HepG2 (cell line): Measurements from ENCODE around the gene TRPV4. TPM values are rescaled to one million over a fixed set of nuclear protein-coding genes. Genes with fewer than 3 reads are reported as not detected.

Source experiments
- CEBPZ ChIP-seq: IDR thresholded peaks from 2 replicates; pipeline ENCODE4 v1.6.1; 2012; ENCODE audit warnings: low read length, improper control_type of control experiment
- FOSL2 ChIP-seq: sonication (generic); formaldehyde crosslinking; IDR thresholded peaks from 2 replicates; pipeline ENCODE4 v1.4.0; 2020; ENCODE audit warnings: missing genetic modification reagents
- FOXM1 ChIP-seq: sonication (generic); formaldehyde crosslinking; IDR thresholded peaks from 2 replicates; pipeline ENCODE4 v1.5.0; 2020; ENCODE audit warnings: missing genetic modification reagents
- HNRNPLL ChIP-seq: fragments of 200-400 bp; formaldehyde crosslinking; IDR thresholded peaks from 2 replicates; pipeline ENCODE4 v1.6.1; 2017; ENCODE audit warnings: mild to moderate bottlenecking, low read depth, low read length; ENCODE audit not compliant: poor library complexity, severe bottlenecking
- NFYB ChIP-seq: sonication (generic); formaldehyde crosslinking; IDR thresholded peaks from 2 replicates; pipeline ENCODE4 v1.4.0; 2020; ENCODE audit warnings: missing genetic modification reagents
- RCOR2 ChIP-seq: IDR thresholded peaks from 2 replicates; pipeline ENCODE4 v1.6.1; 2016; ENCODE audit warnings: missing biosample characterization, missing genetic modification reagents
- SAFB2 ChIP-seq: sonication (generic); formaldehyde crosslinking; IDR thresholded peaks from 2 replicates; pipeline ENCODE4 v1.5.1; 2020; ENCODE audit warnings: missing genetic modification reagents, low read depth, mild to moderate bottlenecking, borderline replicate concordance
- ZMAT3 ChIP-seq: sonication (generic); formaldehyde crosslinking; conservative IDR thresholded peaks from 2 replicates; pipeline ENCODE4 v1.7.0; 2021; ENCODE audit warnings: missing genetic modification reagents
- ZNF75D ChIP-seq: sonication (generic); formaldehyde crosslinking; IDR thresholded peaks from 2 replicates; pipeline ENCODE4 v1.8.1; 2023; ENCODE audit warnings: missing genetic modification reagents, mild to moderate bottlenecking, borderline replicate concordance
- polyA plus RNA-seq, 8 experiments: library from polyadenylated mRNA; depleted of rRNA in 3 of 8; stranded (reverse) in 7 of 8; unstranded in 1 of 8; fragments of >200 nt; fragmentation: Illumina TruSeq in 4 of 8; extraction: Trizol in 4 of 8; gene quantifications; 2 replicates each; pipeline versions ENCODE4 v1.2.1 to v1.2.3, GENCODE V29; 2011 to 2016; ENCODE audit warnings: low read depth in 4 of 8, missing spikeins in 1 of 8, mixed read lengths in 1 of 8; ENCODE audit not compliant: insufficient read depth in 1 of 8
- total RNA-seq, 5 experiments: library from RNA; depleted of rRNA; stranded (reverse); fragments of >200 nt; fragmentation: Illumina TruSeq; extraction: Trizol; gene quantifications; 2 replicates each; pipeline ENCODE4 v1.2.3, GENCODE V29; 2016; ENCODE audit warnings: low read depth in 1 of 5
- TF ChIP-seq, protein P1 (sequence below): sonication (generic); formaldehyde crosslinking; IDR thresholded peaks from 2 replicates; pipeline ENCODE4 v1.4.0; 2020; ENCODE audit warnings: missing genetic modification reagents, borderline replicate concordance
- TF ChIP-seq, protein P2 (sequence below): sonication (generic); formaldehyde crosslinking; IDR thresholded peaks from 2 replicates; pipeline ENCODE4 v1.9.0; 2022; ENCODE audit warnings: missing genetic modification reagents, mild to moderate bottlenecking, borderline replicate concordance

TRPV4 gene
- total and polyA plus RNA-seq, 2 of the 13 experiments (the other 11 are each of a cell fraction or from before 2014, with no cell fraction given), result 0.66 to 4.7 TPM

- no peak for TF ChIP-seq HNRNPLL
- TF ChIP-seq SAFB2, result no peak
- 0 out of 2 replicates have a peak, but pooled peaks have one; percentile 35 for TF ChIP-seq RCOR2 (CRISPR knock-in tag)
- TF ChIP-seq NFYB, result no peak
- 0 out of 2 replicates have a peak, but pooled peaks have one; percentile 25 for TF ChIP-seq FOSL2 (CRISPR knock-in tag)
- TF ChIP-seq, protein P1, sequence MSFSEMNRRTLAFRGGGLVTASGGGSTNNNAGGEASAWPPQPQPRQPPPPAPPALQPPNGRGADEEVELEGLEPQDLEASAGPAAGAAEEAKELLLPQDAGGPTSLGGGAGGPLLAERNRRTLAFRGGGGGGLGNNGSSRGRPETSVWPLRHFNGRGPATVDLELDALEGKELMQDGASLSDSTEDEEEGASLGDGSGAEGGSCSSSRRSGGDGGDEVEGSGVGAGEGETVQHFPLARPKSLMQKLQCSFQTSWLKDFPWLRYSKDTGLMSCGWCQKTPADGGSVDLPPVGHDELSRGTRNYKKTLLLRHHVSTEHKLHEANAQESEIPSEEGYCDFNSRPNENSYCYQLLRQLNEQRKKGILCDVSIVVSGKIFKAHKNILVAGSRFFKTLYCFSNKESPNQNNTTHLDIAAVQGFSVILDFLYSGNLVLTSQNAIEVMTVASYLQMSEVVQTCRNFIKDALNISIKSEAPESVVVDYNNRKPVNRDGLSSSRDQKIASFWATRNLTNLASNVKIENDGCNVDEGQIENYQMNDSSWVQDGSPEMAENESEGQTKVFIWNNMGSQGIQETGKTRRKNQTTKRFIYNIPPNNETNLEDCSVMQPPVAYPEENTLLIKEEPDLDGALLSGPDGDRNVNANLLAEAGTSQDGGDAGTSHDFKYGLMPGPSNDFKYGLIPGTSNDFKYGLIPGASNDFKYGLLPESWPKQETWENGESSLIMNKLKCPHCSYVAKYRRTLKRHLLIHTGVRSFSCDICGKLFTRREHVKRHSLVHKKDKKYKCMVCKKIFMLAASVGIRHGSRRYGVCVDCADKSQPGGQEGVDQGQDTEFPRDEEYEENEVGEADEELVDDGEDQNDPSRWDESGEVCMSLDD (CRISPR knock-in tag), result peak; percentile 58; the same call in 1 of the 2 replicates
- no peak for TF ChIP-seq FOXM1 (CRISPR knock-in tag)
- no peak for TF ChIP-seq ZNF75D (CRISPR knock-in tag)
- TF ChIP-seq CEBPZ, result no peak
- TF ChIP-seq ZMAT3 (CRISPR knock-in tag), result no peak
- TF ChIP-seq, protein P2, sequence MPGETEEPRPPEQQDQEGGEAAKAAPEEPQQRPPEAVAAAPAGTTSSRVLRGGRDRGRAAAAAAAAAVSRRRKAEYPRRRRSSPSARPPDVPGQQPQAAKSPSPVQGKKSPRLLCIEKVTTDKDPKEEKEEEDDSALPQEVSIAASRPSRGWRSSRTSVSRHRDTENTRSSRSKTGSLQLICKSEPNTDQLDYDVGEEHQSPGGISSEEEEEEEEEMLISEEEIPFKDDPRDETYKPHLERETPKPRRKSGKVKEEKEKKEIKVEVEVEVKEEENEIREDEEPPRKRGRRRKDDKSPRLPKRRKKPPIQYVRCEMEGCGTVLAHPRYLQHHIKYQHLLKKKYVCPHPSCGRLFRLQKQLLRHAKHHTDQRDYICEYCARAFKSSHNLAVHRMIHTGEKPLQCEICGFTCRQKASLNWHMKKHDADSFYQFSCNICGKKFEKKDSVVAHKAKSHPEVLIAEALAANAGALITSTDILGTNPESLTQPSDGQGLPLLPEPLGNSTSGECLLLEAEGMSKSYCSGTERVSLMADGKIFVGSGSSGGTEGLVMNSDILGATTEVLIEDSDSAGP (CRISPR knock-in tag), result peak; percentile 15; the same call in 1 of the 2 replicates
Measured at GRCh38 chr12:109775172-109775881, 57.9 kb downstream of the TRPV4 start (continued).
